Upper lobe of left lung (tissue), 4 donors: Measurements from ENCODE around the gene AZU1.

Source experiments
- EP300 ChIP-seq, 4 donors: sonication (generic); formaldehyde crosslinking; IDR thresholded peaks; one replicate each; pipeline ENCODE4 v1.5.1; 2017; ENCODE audit warnings: antibody characterized with exemption in 4 of 4, control low read depth in 2 of 4
- POLR2A ChIP-seq, 4 donors: fragments of 450-650 bp; IDR thresholded peaks; one replicate each; pipeline ENCODE4 v1.5.1; 2016 to 2017; ENCODE audit warnings: antibody characterized with exemption in 4 of 4, mild to moderate bottlenecking in 2 of 4
- TF ChIP-seq, protein P1 (sequence below), 6 experiments: fragments of 450-650 bp in 4 of 6; fragments of 200-600 bp in 2 of 6; sonication (generic) in 2 of 6; IDR thresholded peaks; one replicate each; pipeline ENCODE4 v1.5.1; 2016 to 2019; ENCODE audit warnings: antibody characterized with exemption in 6 of 6

GRCh38 chr19:876780-877314 is 49.2 kb downstream of the AZU1 start:
- TF ChIP-seq, protein P1, sequence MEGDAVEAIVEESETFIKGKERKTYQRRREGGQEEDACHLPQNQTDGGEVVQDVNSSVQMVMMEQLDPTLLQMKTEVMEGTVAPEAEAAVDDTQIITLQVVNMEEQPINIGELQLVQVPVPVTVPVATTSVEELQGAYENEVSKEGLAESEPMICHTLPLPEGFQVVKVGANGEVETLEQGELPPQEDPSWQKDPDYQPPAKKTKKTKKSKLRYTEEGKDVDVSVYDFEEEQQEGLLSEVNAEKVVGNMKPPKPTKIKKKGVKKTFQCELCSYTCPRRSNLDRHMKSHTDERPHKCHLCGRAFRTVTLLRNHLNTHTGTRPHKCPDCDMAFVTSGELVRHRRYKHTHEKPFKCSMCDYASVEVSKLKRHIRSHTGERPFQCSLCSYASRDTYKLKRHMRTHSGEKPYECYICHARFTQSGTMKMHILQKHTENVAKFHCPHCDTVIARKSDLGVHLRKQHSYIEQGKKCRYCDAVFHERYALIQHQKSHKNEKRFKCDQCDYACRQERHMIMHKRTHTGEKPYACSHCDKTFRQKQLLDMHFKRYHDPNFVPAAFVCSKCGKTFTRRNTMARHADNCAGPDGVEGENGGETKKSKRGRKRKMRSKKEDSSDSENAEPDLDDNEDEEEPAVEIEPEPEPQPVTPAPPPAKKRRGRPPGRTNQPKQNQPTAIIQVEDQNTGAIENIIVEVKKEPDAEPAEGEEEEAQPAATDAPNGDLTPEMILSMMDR (IDR thresholded peaks at IDR 0.05) = no peak
- TF ChIP-seq POLR2A (IDR thresholded peaks at IDR 0.05) (no peak), EP300 (IDR thresholded peaks at IDR 0.05) (no peak)
